ENCODE results near the gene SNAPC4. TPM values are rescaled to one million over a fixed set of nuclear protein-coding genes. Genes with fewer than 3 reads are reported as not detected.
"Not testable (repeated sequence)": the region's sequence is repeated elsewhere in the genome, so short reads cannot be mapped to it uniquely, and the experiment has no call there.

SNAPC4 gene
- total RNA-seq, 1 experiment from 2014 or later: 8.9 TPM

GRCh38 chr9:136437430-136437829, 37.5 kb upstream of the SNAPC4 start:
- peaks cover 19% of the 10 kb centered on the region for H3K36me3 ChIP-seq
- no peak for DNase-seq

GRCh38 chr9:136436055-136436634, 36.2 kb upstream of the SNAPC4 start:
- Histone ChIP-seq H3K36me3 (peaks cover 18% of the 10 kb centered on the region), H3K4me3 (no peak overlapping the region), H3K27me3 (no peaks in the 10 kb centered on the region), H3K9me3 (replicated peaks) (no peaks in the 10 kb centered on the region), H3K4me1 (peaks cover 22% of the 10 kb centered on the region), H3K27ac (no peak overlapping the region)
- DNase-seq: no peak

More at GRCh38 chr9:136437430-136437829, 37.5 kb upstream of the SNAPC4 start:
- H3K27me3 ChIP-seq: no peaks in the 10 kb centered on the region
- H3K9me3 ChIP-seq (replicated peaks): no peaks in the 10 kb centered on the region
- H3K4me3 ChIP-seq: peak overlapping the region; percentile 87
- peaks cover 22% of the 10 kb centered on the region for H3K4me1 ChIP-seq
- H3K27ac ChIP-seq: no peak overlapping the region

- Histone ChIP-seq H3K4me3 (no peak overlapping the region), H3K36me3 (peaks cover 22% of the 10 kb centered on the region), H3K4me1 (peaks cover 9% of the 10 kb centered on the region; the same call in 1 of the 2 replicates), H3K27ac (no peak overlapping the region), H3K27me3 (no peaks in the 10 kb centered on the region), H3K9me3 (replicated peaks) (no peaks in the 10 kb centered on the region)
- DNase-seq: no peak
Measured at GRCh38 chr9:136434580-136435169, 34.7 kb upstream of the SNAPC4 start.

DNA sequence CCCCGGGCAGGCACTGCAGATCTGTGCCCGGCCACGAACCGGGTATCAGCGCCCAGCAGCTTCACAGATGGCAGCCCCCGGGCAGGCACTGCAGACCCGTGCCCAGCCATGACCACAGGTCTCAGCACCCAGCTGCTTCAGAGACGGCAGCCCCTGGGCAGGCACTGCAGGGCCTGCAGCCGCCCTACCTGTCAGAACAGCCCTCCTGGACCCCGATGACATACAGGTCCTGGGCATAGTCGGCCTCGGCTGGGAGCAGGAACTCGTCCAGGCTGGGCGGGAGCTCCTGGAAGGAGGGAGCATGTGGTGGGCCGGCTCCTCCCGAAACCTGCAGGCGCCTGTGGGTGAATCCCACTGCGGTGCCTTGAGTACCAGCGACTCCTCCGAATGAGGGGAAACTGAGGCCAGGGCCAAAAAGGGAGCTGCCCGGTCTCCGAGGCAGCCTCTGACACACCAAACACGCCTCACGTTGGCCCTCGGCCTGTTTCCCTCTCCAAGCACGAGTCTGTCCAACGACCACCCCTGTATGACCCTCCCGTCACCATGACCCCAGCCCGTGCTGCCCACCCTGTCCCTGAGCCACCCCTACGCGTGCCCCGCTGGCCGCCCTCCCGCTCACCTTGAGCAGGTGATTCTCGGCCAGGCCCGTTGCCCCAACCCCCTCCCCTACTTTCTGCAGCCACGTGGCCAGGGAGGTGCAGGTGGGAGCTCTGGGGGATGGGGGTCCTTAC, 34.0 kb upstream of the SNAPC4 start:
- Histone ChIP-seq H3K27ac (no peak overlapping the region), H3K36me3 (peaks cover 27% of the 10 kb centered on the region)

DNA sequence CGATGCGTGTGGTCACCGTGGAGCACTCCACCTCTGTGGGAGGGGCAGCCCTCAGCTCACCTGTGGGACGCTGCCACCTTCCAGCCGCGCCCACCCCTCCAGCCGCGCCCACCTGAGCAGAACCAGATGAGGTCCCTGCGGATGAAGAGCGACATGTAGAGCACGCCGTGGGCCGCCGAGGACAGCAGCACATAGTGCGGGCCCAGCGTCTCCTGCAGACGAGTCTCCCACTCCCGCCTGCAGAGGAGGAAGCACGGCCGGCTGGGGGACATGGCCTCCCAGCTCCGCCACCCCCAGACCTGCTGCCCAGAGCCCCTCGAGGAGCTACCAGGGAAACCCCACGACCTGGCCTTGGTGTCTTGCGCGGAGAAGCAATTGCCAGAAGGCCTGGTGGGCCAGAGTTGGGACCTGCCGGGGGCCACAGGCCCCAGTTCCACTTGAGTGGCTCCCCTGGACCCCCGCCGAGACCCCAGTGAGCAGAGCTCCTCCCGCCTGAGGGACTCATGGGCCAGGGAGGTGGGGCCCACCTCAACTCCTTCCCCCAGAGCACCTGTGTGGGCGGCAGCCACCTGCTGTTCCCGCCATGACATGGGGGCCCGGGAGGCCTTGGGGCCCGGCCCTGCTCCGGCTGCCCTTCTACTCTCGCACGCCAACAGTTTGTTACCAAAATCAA, 33.2 kb upstream of the SNAPC4 start:
- Histone ChIP-seq H3K9me3 (replicated peaks) (no peaks in the 10 kb centered on the region), H3K36me3 (peaks cover 32% of the 10 kb centered on the region), H3K27ac (no peak overlapping the region), H3K4me1 (peaks cover 9% of the 10 kb centered on the region; the same call in 1 of the 2 replicates), H3K27me3 (no peaks in the 10 kb centered on the region), H3K4me3 (no peak overlapping the region)
- no peak for DNase-seq

More for the DNA sequence above, 34.0 kb upstream of the SNAPC4 start:
- Histone ChIP-seq H3K4me3 (no peak overlapping the region), H3K4me1 (peaks cover 9% of the 10 kb centered on the region; the same call in 1 of the 2 replicates), H3K9me3 (replicated peaks) (no peaks in the 10 kb centered on the region), H3K27me3 (no peaks in the 10 kb centered on the region)
- no peak for DNase-seq

- H3K27ac ChIP-seq: no peak overlapping the region
- H3K4me3 ChIP-seq: no peak overlapping the region
- H3K36me3 ChIP-seq: peaks cover 35% of the 10 kb centered on the region
- H3K27me3 ChIP-seq: no peaks in the 10 kb centered on the region
- DNase-seq: no peak
- no peaks in the 10 kb centered on the region for H3K9me3 ChIP-seq (replicated peaks)
- H3K4me1 ChIP-seq: peaks cover 3% of the 10 kb centered on the region; the same call in 1 of the 2 replicates
Measured at GRCh38 chr9:136432591-136432990, 32.6 kb upstream of the SNAPC4 start.

DNA sequence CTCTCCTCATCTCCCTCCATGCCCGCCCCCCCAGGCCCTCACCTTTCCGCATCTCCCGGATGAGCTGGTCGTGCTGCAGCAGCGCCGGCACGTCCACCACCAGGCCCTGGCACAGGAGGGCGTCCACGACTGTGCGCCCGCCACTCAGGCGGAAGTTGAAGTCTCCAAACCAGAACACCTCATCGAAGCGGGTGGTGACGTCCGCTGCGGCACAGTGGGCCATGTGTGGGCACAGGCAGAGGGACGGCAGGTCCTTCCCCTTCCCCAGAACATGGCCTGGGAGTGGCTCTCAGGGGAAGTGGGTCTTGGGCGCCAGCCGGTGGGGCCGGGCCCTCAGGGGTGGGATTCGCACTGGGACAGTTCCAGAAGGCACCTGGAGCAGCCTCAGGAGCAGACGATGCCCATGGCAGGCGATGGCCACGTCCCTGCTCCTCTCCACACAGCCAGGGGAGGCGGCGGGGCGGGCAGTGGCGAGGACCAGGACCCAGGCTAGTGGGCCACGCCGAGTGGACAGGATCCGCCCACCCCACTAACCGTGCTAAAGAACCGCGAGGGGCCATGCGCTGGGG, 31.9 kb upstream of the SNAPC4 start:
- H3K27me3 ChIP-seq: no peaks in the 10 kb centered on the region
- H3K27ac ChIP-seq: no peak overlapping the region
- peaks cover 32% of the 10 kb centered on the region for H3K36me3 ChIP-seq
- H3K9me3 ChIP-seq (replicated peaks): no peaks in the 10 kb centered on the region
- no peaks in the 10 kb centered on the region for H3K4me1 ChIP-seq
- no peak overlapping the region for H3K4me3 ChIP-seq
- no peak for DNase-seq

- H3K27me3 ChIP-seq: no peaks in the 10 kb centered on the region
- H3K4me3 ChIP-seq: no peak overlapping the region
- DNase-seq: no peak
- H3K4me1 ChIP-seq: no peaks in the 10 kb centered on the region
- H3K27ac ChIP-seq: no peak overlapping the region
- H3K9me3 ChIP-seq (replicated peaks): no peaks in the 10 kb centered on the region
- H3K36me3 ChIP-seq: peaks cover 38% of the 10 kb centered on the region
Measured at GRCh38 chr9:136430588-136431234, 30.7 kb upstream of the SNAPC4 start.

DNA sequence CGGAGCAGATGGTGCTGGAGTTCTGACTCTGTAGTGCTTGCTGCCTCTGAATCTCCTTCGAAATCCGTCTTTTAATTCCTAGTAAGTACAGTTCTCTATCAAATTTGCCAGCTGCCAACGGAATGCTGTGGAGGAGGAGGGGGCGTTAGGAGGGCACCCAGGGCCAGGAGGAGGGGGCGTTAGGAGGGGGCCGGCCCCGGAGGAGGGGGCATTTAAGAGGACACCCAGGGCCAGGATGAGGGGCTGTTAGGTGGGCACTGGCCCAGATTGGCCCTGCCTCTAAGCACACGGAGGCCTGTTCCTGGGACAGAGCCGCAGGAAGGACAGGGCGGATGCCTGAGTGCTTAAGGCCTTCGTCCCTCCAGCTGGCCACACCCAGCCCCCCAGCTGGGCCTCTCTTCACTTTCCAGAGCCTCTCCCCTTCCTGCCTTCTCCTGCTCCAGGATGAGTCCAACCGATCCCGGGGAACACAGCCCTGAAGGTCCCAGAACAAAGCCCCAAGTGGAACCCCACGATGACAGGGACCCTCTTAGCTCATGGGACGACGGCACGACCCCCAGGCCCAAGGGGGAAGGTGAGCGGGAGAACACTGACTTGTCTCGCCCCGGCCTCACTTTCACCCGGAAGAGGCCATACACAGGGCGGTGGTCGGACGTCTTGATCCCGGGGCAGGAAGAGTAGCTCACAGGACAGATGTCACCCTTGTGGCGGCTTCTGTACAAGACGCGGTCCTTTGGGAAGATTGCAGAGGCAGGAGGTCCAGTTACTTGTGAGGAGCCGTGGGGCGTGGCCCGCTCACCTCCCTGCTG, 29.9 kb upstream of the SNAPC4 start:
- H3K36me3 ChIP-seq: peaks cover 41% of the 10 kb centered on the region
- no peak overlapping the region for H3K27ac ChIP-seq
- no peak for DNase-seq
- no peaks in the 10 kb centered on the region for H3K9me3 ChIP-seq (replicated peaks)
- no peaks in the 10 kb centered on the region for H3K27me3 ChIP-seq
- no peak overlapping the region for H3K4me3 ChIP-seq
- no peaks in the 10 kb centered on the region for H3K4me1 ChIP-seq

- Histone ChIP-seq H3K9me3 (replicated peaks) (no peaks in the 10 kb centered on the region), H3K36me3 (peaks cover 46% of the 10 kb centered on the region), H3K27me3 (no peaks in the 10 kb centered on the region), H3K4me3 (no peak overlapping the region), H3K4me1 (no peaks in the 10 kb centered on the region), H3K27ac (no peak overlapping the region)
- DNase-seq: no peak
Measured at GRCh38 chr9:136429075-136429628, 29.2 kb upstream of the SNAPC4 start.

DNA sequence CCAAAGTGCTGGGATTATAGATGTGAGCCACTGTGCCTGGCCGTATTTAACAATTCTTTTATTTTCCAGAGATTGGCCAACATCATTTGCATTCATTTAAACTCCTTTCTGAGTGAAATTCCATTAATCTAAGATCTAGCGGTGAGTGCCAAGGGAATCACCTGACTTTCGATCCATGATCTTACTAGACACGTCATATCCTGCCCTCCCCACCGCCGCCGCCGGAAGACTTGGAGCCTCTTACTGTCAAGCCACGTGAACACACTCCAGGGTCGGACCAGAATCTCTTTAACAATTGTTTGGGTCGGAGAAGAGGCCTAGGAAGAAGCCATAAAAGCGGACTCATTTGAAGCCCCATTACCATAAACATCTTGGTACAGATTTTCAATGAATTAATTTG, 26.8 kb upstream of the SNAPC4 start:
- Histone ChIP-seq H3K36me3 (peaks cover 59% of the 10 kb centered on the region), H3K9me3 (replicated peaks) (no peaks in the 10 kb centered on the region), H3K27me3 (no peaks in the 10 kb centered on the region), H3K27ac (no peak overlapping the region), H3K4me1 (no peaks in the 10 kb centered on the region), H3K4me3 (no peak overlapping the region)
- no peak for DNase-seq

DNA sequence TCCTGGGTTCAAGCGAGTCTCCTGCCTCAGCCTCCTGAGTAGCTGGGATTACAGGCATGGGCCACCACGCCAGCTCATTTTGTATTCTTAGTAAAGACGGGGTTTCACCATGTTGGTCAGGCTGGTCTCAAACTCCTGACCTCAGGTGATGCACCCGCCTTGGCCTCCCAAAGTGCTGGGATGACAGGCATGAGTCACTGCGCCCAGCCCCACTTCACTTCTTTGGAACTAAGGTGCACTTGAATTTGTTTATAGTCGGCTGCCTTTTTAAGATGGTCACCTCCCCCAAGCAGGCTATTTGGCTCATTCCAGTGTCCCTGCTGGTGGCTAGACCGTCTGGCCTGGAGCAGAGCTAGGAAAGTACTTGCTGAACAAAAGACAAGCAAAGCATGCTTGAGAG, 25.4 kb upstream of the SNAPC4 start:
- not testable (repeated sequence) for H3K9me3 ChIP-seq (replicated peaks); DNase-seq; H3K4me3 ChIP-seq; H3K27ac ChIP-seq; H3K27me3 ChIP-seq; H3K4me1 ChIP-seq
- peaks cover 68% of the 10 kb centered on the region for H3K36me3 ChIP-seq

DNA sequence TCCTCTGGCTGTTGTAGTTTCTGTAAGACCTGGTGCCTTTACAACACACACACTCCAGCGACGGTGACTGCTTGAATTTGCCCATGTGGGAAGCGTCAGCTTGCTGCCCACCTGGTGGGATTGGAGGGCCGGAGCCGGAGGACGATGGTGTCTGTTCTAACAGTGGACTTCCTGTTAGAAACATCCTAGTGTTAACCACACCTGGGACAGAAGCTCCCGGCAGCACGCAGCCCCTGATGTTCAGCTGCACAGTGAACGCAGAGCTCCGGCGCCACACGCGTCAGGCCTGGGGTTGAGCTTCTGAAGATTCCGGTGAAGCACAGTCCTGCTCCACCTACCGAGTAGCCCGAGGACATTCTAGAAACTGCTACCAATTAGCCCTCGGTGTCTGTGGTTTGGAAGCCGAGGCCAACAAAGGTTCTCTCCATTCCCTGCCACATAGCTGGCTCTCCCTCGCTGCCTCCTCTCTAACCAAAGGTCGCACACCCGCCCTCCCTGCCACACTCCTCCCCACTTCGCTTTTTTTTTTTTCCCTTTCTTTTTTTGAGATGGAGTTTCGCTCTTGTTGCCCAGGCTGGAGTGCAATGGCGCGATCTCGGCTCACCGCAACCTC, 24.9 kb upstream of the SNAPC4 start:
- Histone ChIP-seq H3K36me3 (peaks cover 69% of the 10 kb centered on the region), H3K4me1 (no peaks in the 10 kb centered on the region), H3K27ac (no peak overlapping the region), H3K27me3 (no peaks in the 10 kb centered on the region), H3K4me3 (no peak overlapping the region), H3K9me3 (replicated peaks) (no peaks in the 10 kb centered on the region)
- no peak for DNase-seq

Measured in SJCRH30 (cell line).